ENCODE measurements around the gene AREL1. TPM values are rescaled to one million over a fixed set of nuclear protein-coding genes. Genes with fewer than 3 reads are reported as not detected.

AREL1 gene, protein sequence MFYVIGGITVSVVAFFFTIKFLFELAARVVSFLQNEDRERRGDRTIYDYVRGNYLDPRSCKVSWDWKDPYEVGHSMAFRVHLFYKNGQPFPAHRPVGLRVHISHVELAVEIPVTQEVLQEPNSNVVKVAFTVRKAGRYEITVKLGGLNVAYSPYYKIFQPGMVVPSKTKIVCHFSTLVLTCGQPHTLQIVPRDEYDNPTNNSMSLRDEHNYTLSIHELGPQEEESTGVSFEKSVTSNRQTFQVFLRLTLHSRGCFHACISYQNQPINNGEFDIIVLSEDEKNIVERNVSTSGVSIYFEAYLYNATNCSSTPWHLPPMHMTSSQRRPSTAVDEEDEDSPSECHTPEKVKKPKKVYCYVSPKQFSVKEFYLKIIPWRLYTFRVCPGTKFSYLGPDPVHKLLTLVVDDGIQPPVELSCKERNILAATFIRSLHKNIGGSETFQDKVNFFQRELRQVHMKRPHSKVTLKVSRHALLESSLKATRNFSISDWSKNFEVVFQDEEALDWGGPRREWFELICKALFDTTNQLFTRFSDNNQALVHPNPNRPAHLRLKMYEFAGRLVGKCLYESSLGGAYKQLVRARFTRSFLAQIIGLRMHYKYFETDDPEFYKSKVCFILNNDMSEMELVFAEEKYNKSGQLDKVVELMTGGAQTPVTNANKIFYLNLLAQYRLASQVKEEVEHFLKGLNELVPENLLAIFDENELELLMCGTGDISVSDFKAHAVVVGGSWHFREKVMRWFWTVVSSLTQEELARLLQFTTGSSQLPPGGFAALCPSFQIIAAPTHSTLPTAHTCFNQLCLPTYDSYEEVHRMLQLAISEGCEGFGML
- total RNA-seq, result 46.1 and 48.0 TPM in 2 replicates

DNA sequence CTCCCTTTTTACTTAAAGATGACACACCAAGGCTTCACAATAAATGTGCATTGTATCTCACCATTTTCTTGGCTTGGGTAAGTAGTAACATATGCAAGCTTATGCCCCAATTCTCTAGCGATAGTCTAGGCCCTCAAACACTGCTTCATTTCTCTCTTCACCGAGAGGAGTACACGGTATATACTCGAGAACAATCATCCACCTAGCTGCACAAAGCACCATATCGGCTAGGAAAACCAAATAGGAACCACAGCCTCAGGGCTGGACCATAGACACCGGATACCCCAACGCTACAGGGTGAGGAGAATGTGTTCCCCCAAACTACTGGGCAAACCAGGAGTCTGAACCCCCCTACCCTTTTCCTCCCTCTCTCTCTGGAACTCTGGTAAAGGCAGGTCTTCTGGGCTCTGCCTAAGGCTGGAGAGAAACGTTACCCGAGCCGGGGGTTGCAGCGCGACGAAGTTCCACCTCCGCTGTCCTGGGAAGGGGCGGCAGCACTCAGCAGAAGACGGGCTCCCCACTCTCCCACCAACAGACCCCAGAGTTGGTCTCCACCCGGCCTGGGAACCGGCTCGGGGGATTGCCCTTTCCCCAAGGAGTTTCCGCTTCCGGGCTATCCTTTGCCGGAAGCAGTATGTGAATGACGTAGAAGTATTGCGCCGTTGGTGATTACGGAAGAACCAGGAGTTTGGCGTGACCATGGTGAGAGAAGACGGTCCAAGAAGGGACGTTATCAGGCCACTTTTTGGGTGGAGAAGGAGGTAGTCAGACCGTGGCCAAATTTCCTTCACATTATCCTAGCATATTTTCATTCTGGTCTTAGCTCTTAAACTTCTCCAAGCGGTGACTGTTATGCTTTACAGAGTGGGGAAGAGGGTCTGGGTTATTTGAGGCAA, at the start of gene AREL1, which contains the start of gene FCF1:
AREL1 (minus strand) TSS at position 582 of the 896 bp plus-strand sequence. CDS start 27,465 bp downstream, outside the sequence.
FCF1 (plus strand) TSS at position 646 of the 896 bp plus-strand sequence; CDS start at position 700, 54 bp downstream.

DNA sequence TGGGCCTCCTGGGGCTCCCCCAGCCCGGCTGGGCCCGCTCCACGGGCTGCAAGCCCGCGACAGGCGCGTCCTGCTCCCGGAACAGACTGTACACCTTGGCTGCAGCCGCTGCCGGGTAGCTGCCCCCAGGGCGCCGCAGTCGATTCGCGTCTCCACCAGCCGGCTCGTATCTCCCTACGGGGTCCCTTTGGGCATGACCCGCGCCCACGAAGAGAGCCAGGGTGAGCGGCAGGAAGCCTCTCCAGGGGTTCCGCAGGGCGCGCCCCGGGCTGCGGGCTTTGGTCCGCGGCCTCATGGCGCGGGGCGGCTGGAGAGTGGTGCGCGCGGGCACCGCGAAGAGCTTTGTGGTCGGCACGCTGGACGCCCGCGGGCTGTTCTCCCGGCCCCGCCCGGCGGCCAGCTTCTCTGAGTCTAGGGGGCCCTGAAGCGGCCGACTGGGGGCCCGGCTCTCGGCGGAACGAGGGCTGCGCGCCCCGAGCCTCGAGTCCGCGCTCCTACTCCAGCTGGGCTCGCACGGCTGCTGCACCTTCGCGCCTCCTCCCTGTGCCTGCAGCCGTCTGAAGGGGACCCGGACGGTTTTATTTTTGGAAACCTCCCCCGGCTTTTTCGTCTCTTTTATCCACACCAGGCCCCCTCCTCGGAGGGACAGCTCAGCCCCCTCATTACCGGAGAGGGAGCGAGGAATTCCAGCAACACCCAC, 101.1 kb downstream of the AREL1 start, which contains the start of gene LTBP2:
LTBP2 (minus strand) TSS at position 588 of the 700 bp plus-strand sequence; CDS start at position 295, 293 bp downstream.

Small RNA genes within 50 kb of the gene (small RNA-seq; reads per million reads assigned to genes)
- gene RF00409, result not detected

Other genes starting within 250 kb of the AREL1 start
- 207 and 218 TPM in 2 replicates for gene NPC2, start 219.8 kb downstream of the AREL1 start, total RNA-seq
- 12.6 and 16.3 TPM in 2 replicates for gene ISCA2, start 219.3 kb downstream of the AREL1 start, total RNA-seq
- gene LTBP2, start 100.8 kb downstream of the AREL1 start, total RNA-seq, result 243 and 301 TPM in 2 replicates
- gene FCF1, start 64 bp upstream of the AREL1 start, total RNA-seq, result 26.8 and 44.9 TPM in 2 replicates
- gene YLPM1, start 50.2 kb upstream of the AREL1 start, total RNA-seq, result 41.8 and 41.9 TPM in 2 replicates
- gene PROX2, start 163.1 kb upstream of the AREL1 start, total RNA-seq, result under 0.01 TPM in 1 of 2 replicates, not detected in the other
- 68.3 and 77.8 TPM in 2 replicates for gene DLST, start 168.8 kb upstream of the AREL1 start, total RNA-seq
- 10.5 and 14.7 TPM in 2 replicates for gene RPS6KL1, start 210.2 kb upstream of the AREL1 start, total RNA-seq
- 320 and 421 TPM in 2 replicates for gene PGF, start 242.5 kb upstream of the AREL1 start, total RNA-seq